NCI-H2029 treated with DMSO at 0.1 percent for 48 hours (cell line): ENCODE data around the gene PSMA7.
"Not testable (repeated sequence)": the region's sequence is repeated elsewhere in the genome, so short reads cannot be mapped to it uniquely, and the experiment has no call there.

Experiments used
- DNase-seq: peaks from one replicate; lab custom pipeline; 2025; lab: John Stamatoyannopoulos, UW

Gene PSMA7

DNA sequence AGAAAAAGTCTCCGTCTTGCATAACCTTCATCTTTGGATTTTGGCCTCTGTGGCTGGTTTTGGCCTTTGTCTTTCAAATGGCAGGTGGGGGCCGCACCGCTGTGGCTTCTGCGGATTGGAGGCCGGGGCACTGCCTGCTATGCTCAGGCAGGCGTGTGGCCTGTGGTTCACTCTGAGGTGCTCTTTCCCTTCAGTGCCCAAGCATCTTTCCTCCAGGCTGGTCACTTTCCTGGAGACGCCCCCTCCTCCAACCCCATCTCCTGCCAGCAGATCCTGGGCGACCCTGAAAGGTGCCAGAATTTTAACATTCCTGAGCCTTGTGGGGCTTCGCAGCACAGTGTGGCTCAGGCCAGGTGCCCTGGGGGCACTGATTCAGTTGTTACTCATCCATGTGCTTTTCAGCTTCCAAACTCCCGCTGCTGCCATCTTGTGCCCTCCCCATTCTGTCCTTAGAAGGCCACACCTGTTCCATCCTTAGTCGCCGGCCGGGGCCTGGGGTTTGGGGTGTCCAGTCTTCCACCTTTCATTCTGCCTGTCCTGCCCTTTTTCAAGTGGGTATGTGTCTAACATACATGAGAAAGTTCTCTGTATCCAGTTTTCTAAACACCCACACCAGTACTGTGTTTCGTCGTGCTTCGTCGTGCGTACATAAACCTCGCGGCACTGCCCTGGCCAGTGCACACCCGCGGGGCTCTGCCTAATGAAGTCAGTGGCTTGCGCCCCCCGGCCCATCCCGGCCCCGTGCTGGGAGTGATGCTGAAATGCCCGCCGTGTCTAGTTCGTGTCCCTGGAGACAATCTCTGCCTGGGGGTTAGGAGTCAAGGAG lies 12.4 kb upstream of the PSMA7 start:
- no peak for DNase-seq

GRCh38 chr20:62151835-62152364 lies 8.7 kb upstream of the PSMA7 start:
- DNase-seq = no peak

DNA sequence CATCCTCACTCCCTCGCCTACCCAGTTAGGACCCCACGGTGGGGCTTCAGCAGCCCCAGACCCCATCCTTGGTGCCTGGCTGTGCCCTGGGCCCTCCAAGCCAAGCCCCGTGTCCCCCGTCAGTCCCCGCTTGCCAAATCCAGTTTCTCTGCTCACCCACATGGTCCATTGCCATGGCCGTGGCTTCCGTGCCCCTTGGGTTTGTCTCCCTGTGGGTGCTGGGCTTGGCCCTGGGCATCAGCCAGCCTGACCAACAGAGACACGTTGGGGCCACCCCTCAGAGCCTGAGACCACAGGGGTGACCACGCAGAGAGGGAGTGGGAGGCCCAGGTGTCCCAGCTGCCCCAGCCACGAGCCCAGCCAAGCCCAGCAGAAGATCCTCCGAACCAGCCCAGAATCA lies 8.0 kb upstream of the PSMA7 start:
- DNase-seq = no peak

GRCh38 chr20:62150310-62150575 lies 7.0 kb upstream of the PSMA7 start:
- no peak for DNase-seq

GRCh38 chr20:62149532-62150309 lies 6.5 kb upstream of the PSMA7 start:
- no peak for DNase-seq

DNA sequence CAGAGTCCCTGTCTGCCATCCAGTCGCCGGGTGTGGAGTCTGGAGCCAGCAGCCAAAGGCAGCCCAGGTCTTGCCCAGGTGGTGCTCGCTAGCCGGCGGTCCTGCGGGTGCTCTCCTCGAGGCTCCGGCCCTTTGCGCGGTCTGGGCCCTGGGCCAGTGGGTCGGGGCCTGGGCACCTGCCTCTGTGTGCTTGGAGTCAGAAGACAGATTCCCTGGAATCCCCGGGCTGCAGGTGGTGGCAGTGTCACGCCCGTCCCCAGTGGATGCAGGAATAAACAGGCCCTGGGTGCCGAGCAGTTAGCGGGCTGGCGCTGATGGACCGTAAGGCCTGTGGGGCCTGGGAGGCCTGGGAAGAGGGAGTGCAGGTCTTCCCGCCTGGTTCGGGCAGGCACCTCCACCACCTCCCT lies 5.7 kb upstream of the PSMA7 start:
- no peak for DNase-seq

DNA sequence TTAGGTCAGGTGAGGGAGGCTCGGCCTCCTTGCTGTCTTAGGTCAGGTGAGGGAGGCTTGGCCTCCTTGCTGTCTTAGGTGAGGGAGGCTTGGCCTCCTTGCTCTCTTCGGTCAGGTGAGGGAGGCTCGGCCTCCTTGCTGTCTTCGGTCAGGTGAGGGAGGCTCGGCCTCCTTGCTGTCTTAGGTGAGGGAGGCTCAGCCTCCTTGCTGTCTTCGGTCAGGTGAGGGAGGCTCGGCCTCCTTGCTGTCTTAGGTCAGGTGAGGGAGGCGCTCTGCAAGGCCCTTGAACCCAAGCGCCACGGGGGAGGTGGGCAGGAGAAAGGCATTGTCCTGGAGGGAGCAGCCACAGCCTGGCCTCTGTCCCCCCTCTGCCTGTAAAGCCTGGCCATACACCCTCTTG lies 5.2 kb upstream of the PSMA7 start:
- DNase-seq = not testable (repeated sequence)

GRCh38 chr20:62147528-62147927 lies 4.3 kb upstream of the PSMA7 start:
- no peak for DNase-seq

DNA sequence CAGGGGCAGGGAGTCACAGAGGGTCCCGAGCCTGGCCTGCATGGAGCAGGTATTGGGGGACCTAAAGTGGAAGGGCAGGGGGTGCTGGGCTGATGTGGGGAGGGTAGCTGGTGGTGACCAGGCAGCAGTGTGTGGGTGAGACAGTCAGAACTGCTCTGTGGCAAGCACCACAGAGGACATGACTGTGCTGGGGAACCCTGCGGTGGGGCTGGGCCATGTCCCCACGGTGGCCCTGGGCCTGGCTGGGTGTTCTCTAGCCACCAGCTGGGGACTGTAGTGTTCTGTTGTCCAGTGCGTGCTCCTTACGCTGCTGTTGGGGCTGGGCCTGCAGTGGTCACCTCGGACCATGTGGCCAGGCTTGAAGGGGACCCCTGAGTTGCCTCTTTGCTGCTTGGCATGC lies 3.9 kb upstream of the PSMA7 start:
- no peak for DNase-seq

GRCh38 chr20:62146019-62146755 lies 3.0 kb upstream of the PSMA7 start:
- DNase-seq = no peak

DNA sequence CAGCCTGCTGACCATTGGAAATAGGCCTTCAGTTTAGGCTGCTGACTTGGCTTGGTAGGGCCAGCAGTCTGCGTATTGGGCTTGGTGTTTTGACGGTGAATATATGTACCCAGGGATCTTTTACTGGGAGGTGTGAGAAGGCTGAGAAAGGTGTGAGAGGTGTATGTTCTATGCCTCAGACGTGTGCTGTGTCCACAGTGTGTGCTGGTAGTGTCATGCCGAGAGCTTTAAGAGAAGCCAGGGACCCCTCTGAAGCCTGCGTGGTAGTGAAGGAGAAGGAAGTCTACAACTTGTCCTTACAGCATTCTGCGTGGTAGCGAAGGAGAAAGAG lies 2.5 kb upstream of the PSMA7 start:
- DNase-seq = no peak

- DNase-seq = no peak
These were observed 997 bp upstream of the PSMA7 start for GRCh38 chr20:62143957-62144825.

DNA sequence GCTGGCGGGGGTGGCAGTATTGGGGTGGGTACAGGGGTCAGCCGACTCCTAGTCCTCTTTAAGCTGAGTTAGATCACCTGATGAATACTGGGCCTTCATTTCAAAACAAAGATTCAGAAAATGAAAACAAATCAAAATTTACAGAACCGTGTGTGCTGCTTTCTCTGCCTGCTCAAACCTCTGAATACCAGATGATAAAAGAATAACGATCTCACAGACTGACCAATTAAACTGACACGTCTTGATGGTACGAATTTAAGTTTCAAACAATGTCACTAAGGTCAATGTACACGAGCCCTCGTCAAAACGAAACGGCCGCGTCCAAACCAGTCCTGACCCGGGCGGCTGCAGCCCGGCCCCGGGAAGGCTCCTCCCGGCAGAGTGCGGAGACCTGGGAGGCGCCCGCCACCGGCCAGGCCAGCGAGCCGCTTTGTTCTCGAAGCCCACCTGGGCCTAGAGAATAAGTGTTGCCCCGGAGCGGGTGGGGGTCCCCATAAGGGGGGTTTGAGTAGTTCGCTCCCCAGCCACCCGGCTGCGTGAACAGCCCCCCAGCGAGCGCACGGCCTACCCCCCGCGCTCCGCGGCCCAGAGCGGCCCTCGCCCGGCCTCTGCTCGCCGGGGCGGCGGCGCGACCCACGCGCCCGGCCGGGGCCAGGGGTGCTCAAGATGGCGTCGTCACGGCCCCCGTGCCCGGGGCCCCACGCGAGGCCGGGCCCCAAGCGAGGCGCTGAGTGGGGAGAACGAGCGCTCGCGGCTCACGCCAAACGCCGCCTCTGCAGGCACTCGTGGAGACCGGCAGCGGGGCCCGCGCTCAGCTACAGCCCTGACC lies 728 bp downstream of the PSMA7 start:
- DNase-seq = no peak

DNA sequence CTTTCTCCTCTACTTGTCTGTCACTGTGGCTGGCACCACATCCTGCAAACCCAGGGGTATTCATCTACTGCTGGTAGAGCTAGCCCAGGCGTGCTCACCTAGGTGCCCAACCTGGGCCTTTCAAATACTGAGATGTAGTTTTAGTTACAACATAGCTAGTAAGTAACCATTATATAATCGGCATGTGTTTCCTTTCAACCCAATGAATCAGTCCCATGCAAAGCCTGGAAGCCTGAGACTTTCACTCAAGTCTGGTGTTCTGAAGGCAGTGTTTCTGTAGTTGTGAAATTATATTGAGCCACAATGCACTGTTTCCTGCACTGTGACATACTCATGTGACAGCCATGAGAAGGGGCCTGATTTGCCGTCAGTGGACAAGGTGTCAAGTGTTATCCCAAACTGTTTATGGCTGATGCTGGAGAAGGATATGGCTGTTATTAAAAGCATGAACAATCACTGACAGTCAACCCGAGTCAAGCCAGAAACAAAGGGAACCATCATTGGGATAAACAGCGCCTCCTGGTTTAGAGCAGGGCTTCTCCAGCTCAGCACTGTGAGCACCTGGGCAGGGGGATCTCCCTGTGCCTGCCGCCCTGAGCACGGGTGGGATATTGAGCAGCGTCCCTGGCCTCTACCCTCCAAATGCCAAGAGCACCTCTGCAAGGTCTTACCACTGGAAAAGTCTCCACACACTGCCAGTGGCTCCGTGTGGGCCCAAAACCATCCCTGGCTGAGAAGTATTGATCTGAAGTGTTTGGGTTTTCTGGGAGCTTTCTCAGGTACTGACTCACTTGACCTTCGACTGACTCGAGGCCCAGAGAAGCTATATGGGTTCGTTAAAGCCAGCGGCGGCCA lies 1.6 kb downstream of the PSMA7 start:
- DNase-seq = no peak

GRCh38 chr20:62141043-62141396 lies 2.2 kb downstream of the PSMA7 start:
- no peak for DNase-seq

- DNase-seq = no peak
These were observed 3.6 kb downstream of the PSMA7 start for GRCh38 chr20:62139636-62140035.

DNA sequence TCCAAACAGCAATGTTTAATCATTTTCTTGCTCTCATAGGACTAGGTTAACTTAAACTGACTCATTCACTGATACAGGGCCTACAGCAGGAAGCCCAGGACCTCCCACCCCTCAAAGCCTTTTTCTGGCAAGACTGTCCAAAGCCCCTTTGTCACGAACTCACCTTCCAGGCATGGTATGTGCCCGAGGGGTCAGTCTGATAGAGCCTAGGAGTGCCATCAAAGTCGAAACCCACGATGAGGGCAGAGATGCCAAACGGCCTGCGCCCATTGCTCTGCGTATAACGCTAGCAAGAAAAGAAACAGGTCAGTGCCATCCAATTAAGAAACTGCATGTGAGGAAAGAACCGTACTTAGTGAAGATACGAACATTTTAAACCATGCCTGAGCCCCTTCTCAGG lies 4.3 kb downstream of the PSMA7 start:
- no peak for DNase-seq

DNA sequence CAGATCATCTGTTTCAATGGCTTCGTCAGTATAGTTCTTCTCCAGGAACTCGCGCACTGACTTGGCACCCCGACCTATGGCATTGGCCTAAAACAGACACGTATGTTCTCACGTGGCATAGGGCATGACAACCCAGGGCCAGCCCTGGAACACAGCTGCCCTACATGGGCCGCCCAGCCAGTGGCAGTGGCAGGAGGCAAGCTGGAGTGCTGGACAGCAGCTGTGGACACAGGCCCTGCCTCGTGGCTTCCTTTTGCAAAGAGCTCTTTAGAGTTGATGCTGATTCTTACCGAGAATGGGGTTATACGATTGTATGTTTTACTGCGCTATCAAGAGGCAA lies 5.0 kb downstream of the PSMA7 start:
- no peak for DNase-seq

- DNase-seq = no peak
These were observed 5.6 kb downstream of the PSMA7 start for GRCh38 chr20:62137478-62138203.

DNA sequence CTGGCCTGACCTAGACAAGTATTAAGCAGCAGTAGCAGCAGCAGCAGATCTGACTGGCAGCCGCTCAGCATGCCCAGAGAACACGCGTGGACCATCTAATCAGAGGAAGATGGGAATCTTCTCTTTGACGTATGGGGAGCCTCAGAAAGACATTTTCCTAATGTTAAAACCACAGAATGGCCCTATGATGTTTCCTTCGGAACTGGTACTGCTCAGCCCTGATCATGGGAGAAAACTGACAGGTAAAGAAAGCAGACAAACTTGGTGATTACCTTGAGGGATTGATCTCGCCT lies 6.2 kb downstream of the PSMA7 start:
- no peak for DNase-seq
